HG02852 (cell line): Measurements from ENCODE around the gene POLR3H.

Source experiments
- ATAC-seq: cut with Tn5 transposase; IDR thresholded peaks from one replicate; pipeline ENCODE4 v1.9.1; 2021; ENCODE audit warnings: mild to moderate bottlenecking, moderate library complexity; ENCODE audit not compliant: unreplicated experiment

POLR3H gene

DNA sequence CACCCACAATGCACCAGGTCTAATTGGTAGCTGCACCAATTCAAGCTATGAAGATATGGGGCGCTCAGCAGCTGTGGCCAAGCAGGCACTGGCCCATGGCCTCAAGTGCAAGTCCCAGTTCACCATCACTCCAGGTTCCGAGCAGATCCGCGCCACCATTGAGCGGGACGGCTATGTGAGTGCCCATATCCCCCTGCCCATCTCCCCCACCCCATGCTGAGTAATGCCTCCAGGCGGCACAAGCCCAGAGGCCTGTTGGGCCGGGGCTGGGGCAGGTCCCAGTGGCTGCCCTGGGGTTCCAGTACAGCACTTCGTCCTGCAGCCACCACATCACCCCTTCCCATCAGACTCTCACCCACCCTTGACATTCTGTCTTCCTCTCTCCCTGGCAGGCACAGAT is 21.5 kb downstream of the POLR3H start:
- no peak for ATAC-seq

DNA sequence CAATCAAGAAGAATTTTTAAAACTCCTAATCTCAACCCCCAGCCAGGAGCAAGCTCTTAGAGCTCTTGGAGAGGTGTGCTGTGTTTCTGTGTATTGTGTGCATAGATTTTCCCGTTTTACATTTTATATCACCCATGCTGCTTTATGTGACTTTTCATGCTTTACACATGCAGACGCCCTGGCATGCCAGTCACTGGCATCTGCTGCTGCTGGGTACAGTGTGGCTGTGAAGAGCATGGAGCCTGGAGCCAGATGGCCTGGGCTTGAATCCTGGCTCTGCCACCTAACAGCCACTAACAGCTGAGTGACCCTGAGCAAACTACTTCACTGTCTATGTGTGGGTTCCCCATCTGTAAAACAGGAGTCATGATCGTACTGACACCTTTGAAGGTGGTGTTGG is 23.1 kb downstream of the POLR3H start:
- ATAC-seq, result no peak

DNA sequence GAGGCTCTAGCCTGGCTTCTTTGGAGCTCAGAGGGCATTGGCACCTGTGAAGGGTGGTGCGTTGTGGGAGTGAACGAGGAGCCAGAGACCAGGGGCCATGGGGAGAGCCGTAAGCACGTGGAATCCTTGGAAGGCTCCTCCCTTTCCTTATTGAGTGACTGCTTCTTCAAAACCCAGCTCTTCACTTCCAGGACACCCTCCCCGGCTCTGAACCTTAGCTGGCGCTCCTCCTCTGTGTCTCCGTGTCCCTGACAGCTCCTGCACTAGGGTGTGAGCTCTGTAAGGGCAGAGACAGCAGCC is 26.3 kb downstream of the POLR3H start:
- no peak for ATAC-seq

DNA sequence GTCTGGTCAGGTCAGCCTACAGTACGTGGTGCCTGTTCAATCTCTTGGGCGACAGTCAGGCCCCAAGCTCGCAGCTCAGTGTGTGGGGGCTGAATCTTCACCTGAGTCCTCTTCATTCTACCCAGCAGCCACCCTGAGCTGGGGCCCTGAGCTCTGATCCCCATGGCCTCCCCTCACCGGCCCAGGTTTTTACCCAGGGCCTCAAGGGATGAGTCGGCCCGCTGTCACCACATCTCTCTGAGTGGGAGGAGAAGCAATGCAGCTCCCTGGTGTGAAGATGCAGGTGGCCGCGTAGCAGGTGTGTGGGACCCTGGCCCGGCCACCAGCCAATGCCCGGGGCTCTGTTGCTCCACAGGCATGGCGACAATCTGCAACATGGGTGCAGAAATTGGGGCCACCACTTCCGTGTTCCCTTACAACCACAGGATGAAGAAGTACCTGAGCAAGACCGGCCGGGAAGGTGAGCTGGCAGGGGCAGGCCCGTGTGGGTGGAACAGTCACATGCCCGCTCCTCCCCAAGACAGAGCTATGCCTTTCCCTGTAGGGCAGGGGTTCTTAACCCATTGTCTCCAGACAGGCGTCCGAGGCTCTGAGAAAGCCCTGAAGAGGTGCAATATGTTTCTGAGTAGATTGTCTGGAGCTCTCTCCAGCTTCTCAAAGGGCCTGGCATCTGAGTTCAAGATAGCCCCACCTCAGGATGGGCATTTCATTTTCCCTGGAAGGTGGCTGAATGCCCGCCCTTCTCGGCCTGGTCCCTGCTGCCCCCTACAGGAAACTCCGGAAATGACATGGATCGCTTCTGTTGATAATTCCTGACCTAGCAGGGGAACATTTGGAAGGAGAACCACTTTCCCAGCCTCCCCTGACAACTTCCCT is 26.9 kb downstream of the POLR3H start:
- ATAC-seq, result no peak

DNA sequence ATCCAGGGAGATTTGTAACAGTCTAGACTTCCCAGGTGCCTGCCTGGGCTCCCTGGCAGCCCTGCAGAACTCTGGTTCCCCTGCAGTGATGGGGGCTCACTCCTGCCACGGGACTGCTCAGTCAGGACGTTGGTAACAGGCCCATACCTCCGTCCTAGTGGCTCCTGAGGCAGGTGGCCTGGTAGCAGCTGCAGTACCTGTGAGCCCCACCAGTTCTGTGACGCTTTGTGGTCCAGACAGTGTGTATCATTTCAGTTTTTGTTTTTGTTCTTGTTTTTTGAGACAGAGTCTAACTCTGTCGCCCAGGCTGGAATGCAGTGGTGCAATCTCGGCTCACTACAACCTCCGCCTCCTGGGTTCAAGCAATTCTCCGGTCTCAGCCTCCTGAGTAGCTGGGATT is 27.8 kb downstream of the POLR3H start:
- no peak for ATAC-seq

DNA sequence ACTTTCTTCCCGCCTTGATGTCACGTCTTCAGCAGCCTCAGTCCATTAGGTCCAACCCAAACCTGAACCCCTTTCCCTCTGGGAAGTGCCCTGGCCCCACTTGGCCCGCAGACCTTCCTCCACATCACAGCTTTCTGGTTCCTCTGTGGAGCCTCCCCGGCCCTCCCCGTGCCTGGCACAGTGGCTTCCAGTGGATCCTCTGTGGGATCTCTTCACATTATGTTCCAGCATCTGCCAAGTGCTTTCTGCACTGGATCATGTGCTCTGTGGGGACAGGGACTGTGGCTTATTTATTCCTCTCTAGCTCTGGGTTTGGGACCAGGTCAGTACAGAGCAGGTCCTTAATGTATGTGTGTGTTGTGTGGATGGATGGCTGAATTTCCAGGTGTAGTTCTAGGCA is 30.9 kb downstream of the POLR3H start:
- no peak for ATAC-seq

DNA sequence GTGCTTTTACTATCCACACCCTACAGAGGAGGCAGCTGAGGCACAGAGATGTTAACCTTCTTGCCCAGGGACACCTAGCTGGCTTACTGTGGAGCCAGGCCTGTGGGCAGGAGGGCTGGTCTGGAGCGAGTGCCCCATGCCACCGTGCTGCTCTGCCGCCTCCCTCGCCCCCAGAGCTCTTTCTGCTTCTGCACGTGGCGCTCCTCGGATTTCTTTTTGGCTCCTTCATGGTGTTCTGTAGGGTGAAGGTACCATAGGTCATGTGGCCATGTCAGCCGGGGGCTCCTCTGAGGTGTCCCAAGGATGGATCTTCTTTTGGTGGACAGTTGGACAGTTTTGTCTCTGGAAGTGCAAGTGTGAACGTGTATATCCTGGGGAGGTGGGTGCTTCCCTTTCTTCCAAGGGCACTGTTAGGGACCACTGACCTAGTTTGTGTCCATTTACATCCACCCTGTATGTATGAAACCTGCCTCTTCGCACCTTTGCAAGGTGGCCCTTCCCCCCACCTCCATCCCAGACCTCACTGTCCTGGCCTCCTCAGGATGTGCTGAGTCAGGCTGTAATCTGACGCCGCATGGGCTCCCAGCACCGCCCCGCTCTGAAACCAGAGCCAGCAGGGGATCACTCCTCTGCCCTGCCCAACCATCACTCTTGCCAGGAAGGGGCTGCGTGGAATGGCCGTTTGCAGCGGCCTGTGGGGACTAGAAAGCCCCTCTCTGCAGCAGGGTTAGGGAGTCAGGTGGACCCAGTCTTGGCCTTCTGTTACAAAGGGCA is 31.7 kb downstream of the POLR3H start:
- no peak for ATAC-seq

DNA sequence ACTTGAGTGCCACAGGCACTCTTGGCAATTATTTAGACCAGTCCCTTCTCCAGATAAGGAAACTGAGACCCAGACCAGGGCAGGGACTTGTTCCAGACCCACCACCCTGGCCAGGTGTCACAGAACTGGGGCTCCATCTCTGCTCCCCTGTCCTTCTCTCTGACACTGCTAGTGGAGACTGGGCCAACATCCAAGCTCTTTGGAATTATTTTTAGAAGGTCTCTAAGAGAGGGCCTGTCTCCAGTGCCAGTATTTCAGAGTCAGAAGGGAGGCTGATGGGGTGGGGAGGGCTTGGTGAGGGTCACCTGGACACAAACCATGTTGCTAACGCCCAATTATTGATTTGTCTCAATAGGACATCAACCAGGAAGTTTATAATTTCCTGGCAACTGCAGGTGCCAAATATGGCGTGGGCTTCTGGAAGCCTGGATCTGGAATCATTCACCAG is 32.7 kb downstream of the POLR3H start:
- no peak for ATAC-seq

DNA sequence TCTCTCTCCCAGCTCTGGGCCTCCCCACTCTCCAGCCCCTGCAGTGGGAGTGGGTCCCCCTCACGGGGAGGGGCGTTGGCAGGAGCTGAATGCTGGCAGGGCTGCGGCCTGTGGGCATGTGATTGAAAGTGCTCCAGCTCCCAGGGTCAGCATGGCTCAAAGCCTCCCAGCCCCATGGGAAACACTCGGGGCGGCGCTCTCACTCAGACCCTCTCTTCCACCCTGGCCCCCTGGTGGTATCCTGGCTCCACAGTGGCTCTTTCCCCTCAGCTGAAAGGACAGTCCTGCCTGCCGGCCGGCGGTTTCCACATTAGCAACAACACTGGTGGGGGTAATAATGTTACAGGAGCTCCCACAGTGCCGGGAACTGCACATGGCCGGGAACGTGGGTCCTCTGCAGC is 35.5 kb downstream of the POLR3H start:
- no peak for ATAC-seq

DNA sequence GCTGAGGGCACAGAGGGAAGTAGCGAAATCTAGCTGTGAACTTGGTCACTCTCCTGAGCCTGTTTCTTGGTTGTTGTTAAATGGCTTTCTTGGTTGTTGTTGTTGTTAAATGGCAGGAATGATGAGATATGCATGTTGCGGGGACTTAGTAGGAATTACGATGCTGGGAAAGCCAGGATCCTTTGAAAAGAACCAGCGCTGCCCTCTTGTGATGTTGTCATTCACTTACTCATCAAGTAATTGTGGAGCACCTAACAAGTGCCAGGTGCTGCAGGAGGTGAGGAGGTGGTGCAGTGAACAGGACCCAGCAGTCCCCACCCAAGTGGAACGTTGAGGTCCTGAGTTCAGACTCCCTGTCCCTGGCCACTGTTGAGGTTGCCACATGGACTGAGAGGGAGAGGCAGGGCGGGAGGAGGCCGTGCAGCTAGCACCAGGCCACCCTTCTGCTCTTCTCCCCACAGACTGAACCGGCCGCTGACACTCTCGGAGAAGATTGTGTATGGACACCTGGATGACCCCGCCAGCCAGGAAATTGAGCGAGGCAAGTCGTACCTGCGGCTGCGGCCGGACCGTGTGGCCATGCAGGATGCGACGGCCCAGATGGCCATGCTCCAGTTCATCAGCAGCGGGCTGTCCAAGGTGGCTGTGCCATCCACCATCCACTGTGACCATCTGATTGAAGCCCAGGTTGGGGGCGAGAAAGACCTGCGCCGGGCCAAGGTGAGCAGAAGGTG is 36.8 kb downstream of the POLR3H start:
- ATAC-seq, result no peak

DNA sequence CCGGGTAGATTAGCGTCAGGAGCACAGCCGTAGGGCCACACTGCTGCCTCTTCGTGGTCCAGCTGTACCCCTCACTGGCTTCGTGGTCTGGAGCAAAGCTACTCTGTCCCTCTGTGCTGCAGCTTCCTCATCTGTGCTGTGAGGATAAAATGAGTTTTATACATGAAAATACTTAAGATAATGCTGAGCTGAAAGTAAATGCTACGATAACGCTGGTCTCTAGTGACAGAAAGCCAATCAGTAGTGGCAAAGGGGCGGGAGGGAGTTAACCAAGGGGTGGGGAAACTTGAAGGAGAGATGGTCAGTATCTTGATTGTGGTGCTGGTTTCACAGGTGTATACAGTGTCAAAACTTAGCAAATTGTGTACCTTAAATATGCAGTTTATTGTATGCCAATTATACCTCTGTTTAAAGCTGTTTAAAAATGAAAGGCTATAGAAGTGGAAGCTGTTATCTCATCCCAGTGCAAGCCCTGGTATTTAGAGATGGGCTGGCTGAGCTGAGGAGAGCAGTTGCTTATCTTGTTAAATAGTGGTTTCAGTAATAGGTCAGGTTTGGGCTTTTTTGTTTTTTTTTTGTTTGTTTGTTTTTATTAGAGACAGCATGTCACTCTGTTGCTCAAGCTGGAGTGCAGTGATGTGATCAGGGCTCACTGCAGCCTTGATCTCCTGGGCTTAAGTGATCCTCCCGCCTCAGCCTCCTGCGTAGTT is 38.6 kb downstream of the POLR3H start:
- ATAC-seq, result no peak

DNA sequence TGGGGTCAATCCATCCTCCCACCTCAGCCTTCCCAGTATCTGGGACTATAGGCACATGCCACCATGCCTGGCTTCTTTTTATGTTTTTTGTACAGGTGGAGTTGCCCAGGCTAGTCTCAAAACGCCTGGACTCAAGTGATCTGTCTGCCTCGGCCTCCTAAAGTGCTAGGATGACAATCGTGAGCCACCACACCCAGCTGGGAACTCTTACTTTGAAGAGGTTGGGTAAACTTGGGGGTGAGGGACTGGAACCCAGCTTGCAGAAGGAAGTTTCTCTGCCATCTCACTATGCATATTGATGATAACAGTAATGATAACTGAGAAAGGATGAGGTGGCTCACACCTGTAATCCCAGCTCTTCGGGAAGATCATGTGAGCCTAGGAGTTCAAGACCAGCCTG is 39.5 kb downstream of the POLR3H start:
- no peak for ATAC-seq

DNA sequence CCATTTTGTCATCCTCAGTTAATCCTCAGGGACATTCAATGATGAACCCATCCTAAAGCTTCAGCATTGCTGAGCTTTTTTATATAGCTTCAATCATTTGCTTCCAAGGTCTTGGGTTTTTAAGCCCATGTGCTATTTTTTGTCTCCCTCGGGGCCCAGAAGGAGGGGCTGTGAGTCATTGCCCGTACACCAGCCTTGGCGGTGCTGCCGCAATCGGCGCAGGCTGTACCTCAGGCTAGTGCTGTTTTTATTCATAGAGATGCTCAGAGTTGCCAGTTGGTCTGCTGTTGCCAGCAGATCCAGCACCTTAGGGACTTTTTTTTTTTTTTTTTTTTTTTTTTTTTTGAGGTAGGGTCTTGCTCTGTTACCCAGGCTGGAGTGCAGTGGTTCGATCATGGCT is 39.9 kb downstream of the POLR3H start:
- ATAC-seq, result no peak

DNA sequence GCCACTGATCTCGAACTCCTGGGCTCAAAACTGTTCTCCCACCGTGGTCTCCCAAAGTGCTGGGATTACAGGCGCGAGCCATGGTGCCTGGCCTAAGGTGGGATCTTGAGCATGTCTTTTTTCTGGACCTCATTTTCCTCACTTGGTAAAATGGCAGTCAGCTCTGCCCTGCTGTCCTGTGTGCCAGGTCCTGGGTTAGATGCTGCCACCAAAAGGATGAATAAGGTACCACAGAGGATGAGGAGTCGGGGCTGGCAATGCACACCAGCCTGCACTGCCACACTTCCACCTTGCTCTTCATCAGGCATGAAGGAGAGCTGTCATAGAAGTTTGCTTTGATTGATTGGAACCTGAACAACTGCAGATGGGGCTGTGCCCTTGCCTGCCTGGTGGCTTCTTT is 43.1 kb downstream of the POLR3H start:
- no peak for ATAC-seq

DNA sequence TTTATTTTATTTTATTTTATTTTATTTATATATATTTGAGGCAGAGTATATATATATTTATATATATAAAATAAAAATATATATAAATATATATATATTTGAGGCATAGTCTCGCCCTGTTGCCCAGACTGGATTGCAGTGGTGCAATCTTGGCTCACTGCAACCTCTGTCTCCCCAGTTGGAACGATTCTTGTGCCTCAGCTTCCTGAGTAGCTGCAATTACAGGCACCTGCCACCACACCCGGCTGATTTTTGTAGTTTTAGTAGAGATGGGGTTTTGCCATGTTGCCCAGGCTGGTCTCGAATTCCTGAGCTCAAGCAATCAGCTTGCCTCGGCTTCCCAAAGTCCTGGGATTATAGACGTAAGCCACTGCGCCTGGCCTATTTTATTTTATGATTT is 44.0 kb downstream of the POLR3H start:
- ATAC-seq, result no peak

DNA sequence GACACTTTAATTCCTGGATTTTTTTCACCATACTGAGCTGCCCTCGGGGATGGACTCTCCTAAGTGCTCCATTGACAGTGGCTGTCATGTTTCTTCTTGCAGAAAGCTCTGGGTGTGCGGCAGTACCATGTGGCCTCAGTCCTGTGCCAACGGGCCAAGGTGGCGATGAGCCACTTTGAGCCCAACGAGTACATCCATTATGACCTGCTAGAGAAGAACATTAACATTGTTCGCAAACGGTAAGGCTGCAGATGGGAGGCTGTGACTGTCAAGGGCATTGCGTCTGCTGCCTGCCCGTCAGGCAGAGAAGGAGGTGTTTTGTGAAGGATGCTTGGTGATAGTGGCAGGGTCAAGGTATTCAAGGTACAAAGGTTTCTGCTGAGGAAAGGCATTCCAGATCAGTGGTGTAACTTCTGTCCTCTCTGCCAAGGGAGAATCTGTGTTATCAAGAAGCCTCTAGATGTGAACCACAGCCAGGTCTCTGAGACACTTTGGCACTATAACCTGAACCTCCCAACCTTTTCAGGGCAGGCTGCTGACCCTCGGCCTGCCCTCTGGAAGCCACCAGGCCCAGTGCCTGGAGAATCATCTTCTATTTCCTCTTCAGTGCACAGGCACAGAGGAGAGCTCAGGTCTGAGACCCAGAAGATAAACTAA is 44.5 kb downstream of the POLR3H start:
- ATAC-seq, result no peak

DNA sequence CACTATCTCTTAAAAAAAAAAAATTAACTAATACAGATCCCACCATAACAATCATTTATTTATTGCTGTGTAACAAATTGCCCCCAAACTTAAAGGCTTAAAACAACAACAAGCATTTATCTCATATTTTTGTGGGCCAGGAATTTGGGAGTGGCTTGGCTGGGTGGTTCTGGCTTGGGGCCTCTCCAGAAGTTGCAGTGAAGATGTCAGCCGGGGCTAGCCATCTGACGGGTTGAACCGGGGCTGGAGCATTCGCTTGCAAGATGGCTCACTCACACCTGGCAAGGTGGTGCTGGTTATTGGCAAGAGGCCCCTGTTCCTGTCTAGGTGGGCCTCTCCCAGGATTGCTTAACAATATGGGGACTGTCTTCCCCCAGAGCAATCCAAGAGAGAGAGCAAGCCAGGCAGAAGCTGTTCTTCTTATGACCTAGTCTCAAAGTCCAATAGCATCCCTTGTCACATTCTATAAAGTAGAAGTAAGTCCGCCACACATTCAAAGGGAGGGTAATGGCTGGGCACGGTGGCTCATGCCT is 45.9 kb downstream of the POLR3H start:
- ATAC-seq, result no peak

DNA sequence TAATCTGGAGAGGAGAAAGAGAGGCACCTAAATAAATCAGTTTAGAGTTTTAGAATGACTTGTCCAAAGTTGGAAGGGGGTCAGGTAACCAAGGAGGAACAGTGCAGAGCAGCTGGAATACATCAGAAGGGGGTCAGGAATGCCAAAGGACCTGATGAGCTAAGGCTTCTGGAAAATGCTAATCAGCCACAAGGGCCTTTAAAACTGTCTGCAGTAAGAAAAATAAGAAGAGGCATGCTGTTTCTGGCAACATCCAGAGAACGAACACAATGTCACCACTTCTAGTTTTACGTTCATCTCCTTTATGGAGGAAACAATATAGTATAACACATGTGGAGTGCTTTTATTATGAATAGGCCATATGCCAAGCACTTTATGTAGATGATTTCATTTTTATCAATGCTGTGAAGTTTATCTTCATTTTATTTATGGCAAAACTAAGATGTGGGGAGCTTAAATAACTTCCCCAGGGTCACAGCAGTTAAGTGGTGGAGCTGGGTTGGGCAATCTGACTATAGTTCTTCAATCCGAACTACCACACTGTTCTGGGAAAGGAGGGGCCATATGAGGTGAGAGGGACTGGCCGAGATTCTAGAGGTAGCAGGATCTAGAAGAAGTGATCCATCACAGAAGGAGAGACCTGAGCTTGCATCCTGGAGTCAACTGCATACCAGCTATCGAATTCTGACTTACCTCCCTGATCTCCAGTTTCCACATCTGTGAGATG is 52.7 kb downstream of the POLR3H start:
- no peak for ATAC-seq

DNA sequence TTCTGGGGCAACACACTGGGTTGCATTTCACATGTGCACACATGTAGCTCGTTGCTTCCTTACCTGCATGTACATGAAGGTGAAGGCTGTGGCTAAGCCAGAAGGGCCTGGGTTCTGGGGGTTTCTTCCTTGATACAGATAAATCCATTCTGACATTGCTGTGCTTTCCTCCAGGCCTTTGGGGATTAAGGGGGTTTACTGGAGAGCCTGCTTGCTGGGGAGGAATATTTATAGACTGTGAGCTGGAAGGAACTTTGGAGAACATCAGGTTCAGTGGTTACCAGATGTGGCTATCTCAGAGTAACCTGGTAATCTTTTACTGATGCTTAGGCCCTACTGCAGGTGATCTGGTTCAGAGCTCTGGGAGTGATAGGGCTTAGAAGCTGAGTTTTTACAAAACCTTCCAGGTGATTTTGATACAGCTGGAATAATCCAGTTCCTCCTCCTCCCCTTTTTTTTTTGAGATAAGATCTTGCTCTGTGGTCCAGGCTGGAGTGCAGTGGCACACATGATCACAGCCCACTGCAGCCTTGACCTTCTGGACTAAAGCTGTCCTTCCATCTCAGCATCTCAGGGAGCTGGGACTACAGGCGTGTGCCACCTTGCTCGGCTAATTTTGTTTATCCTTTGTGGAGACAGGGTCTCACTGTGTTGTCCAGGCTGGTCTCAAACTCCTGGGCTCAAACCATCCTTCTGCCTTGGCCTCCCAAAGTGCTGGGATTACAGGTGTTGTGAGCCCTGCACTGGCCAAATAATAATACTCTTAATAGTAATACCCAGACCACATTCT is 55.5 kb downstream of the POLR3H start:
- no peak for ATAC-seq
